MCF 10A (cell line): ENCODE data around the gene FASTK. TPM values are rescaled to one million over a fixed set of nuclear protein-coding genes. Genes with fewer than 3 reads are reported as not detected.

Experiments
- BruUV-seq: library from RNA; stranded (reverse); fragments of 400-500 nt; replicated peaks from 2 replicates; lab custom pipeline; 2021; lab: Mats Ljungman, UMichigan
- CTCF ChIA-PET: fragments of 300-600 bp; sonication (Branson Sonifier 250); formaldehyde crosslinking; extraction: SDS; loops from one replicate; lab custom pipeline; 2021; ENCODE audit warnings: antibody characterized with exemption, inconsistent platforms; lab: Yijun Ruan, JAX
- POLR2A ChIA-PET: fragments of 300-600, 350-650 bp; sonication (Branson Sonifier 250); formaldehyde crosslinking; extraction: SDS; loops from one replicate; lab custom pipeline; 2020; ENCODE audit warnings: antibody characterized with exemption, inconsistent platforms; lab: Yijun Ruan, JAX
- DNase-seq: peaks from one replicate; pipeline ENCODE4 v3.0.0-alpha.2; 2018; ENCODE audit not compliant: unreplicated experiment
- H3K27ac Mint-ChIP-seq: one replicate; pipeline ENCODE4 v1.8.0; 2022; ENCODE audit warnings: mild to moderate bottlenecking, low read depth, mixed read lengths; ENCODE audit not compliant: unreplicated experiment
- H3K27me3 Mint-ChIP-seq: one replicate; pipeline ENCODE4 v1.8.0; 2022; ENCODE audit warnings: mixed read lengths; ENCODE audit not compliant: insufficient read depth, unreplicated experiment
- H3K36me3 Mint-ChIP-seq: one replicate; pipeline ENCODE4 v1.8.0; 2022; ENCODE audit warnings: mild to moderate bottlenecking, moderate library complexity, mixed read lengths; ENCODE audit not compliant: insufficient read depth, unreplicated experiment
- H3K4me1 Mint-ChIP-seq: one replicate; pipeline ENCODE4 v1.8.0; 2022; ENCODE audit warnings: mixed read lengths; ENCODE audit not compliant: insufficient read depth, unreplicated experiment
- H3K4me3 Mint-ChIP-seq: one replicate; pipeline ENCODE4 v1.8.0; 2022; ENCODE audit warnings: mild to moderate bottlenecking, moderate library complexity, mixed read lengths; ENCODE audit not compliant: unreplicated experiment
- H3K9me3 Mint-ChIP-seq: one replicate; pipeline ENCODE4 v1.8.0; 2022; ENCODE audit warnings: mixed read lengths; ENCODE audit not compliant: unreplicated experiment
- CTCF ChIP-seq: fragments of 200-600 bp; IDR thresholded peaks from one replicate; pipeline ENCODE4 v1.8.0; 2022; ENCODE audit warnings: antibody characterized with exemption, mild to moderate bottlenecking; ENCODE audit not compliant: unreplicated experiment
- intact Hi-C: fragments of 100-400 bp; cut with micrococcal nuclease; formaldehyde crosslinking; loops from 2 replicates; pipeline ENCODE4 v1.14.1; 2022
- total RNA-seq: library from RNA; stranded (reverse); gene quantifications from 2 replicates; pipeline ENCODE4 v1.2.3, GENCODE V29; 2022

FASTK gene
- total RNA-seq, 1 experiment from 2014 or later = 79.3 TPM

DNA sequence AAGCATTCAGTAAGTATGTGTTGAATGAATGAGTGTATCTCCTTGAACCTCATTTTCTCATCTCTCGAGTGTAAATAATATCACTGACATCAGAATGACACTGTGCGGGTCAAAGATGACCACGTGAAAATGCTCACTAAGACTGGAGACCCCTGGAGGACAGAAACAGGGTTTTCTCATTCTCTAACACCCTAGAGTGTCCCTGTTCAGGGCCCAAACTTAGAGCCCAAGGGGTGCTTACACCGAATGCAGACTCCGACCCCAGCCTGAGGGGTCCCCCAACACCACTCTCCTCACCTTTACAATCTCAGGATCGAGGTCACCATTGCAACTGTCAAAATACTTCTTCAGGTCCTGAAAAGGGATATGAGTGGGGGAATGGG, 24.3 kb downstream of the FASTK start:
- Mint-ChIP-seq H3K4me3 (peak overlapping the region; percentile 97), H3K36me3 (peaks cover 3% of the 10 kb centered on the region), H3K27ac (no peak overlapping the region), H3K4me1 (peaks cover 26% of the 10 kb centered on the region), H3K9me3 (no peaks in the 10 kb centered on the region), H3K27me3 (no peaks in the 10 kb centered on the region)
- intact Hi-C loops = no loop called here
- no peak for DNase-seq
- ChIA-PET CTCF (interaction anchor here (0.6 to 3.3 kb wide), 4 partner anchors 13 to 56 kb away, joined by 3 to 21 read pairs (median 4); partner anchors contain the start of gene ABCB8), POLR2A (interaction anchor here (0.8 to 8.4 kb wide), 3 partner anchors 9 to 29 kb away, joined by 3 to 151 read pairs (median 6); partner anchors contain the start of genes ABCB8, AGAP3, FASTK and TMUB1)
- TF ChIP-seq CTCF = no peak
- no TSS peak for BruUV-seq

GRCh38 chr7:151053751-151054150, 26.9 kb downstream of the FASTK start:
- ChIA-PET CTCF (no interaction called here), POLR2A (no interaction called here)

DNA sequence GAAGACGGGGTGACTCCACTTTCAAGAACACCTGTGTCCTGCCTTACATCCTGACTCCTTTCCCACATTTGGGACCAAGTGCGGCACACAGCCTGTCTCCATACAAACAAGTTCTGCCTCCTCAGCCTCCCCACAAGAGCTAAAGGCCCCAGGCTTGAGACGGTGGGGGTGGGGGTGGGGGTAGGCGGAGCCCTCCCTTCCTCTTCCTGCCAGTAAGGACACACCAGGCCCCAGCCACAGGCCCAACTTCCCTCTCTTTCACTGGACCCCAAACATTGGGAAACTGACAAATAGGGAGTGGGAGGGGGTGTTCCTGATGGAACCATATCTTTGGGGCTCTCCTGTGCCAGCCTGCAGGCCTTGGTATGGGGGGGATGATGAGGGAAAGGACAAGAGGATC, 27.5 kb downstream of the FASTK start:
- intact Hi-C loops = no loop called here
- ChIA-PET POLR2A (interaction anchor here (0.6 kb wide), 1 partner anchor 192 kb away, joined by 3 read pairs; no protein-coding TSS in a partner anchor), CTCF (interaction anchor here (0.6 kb wide), 1 partner anchor 122 kb away, joined by 3 read pairs; no protein-coding TSS in a partner anchor)
- no peak for TF ChIP-seq CTCF
- no peaks in the 10 kb centered on the region for H3K36me3 Mint-ChIP-seq
- DNase-seq = no peak
- no peak overlapping the region for H3K27ac Mint-ChIP-seq
- no peak overlapping the region for H3K4me3 Mint-ChIP-seq
- no peaks in the 10 kb centered on the region for H3K9me3 Mint-ChIP-seq
- no TSS peak for BruUV-seq
- H3K4me1 Mint-ChIP-seq = peaks cover 10% of the 10 kb centered on the region
- no peaks in the 10 kb centered on the region for H3K27me3 Mint-ChIP-seq

More at GRCh38 chr7:151053751-151054150, 26.9 kb downstream of the FASTK start:
- Mint-ChIP-seq H3K4me1 (peaks cover 15% of the 10 kb centered on the region), H3K4me3 (no peak overlapping the region), H3K9me3 (no peaks in the 10 kb centered on the region), H3K27me3 (no peaks in the 10 kb centered on the region), H3K27ac (no peak overlapping the region), H3K36me3 (no peaks in the 10 kb centered on the region)
- intact Hi-C loops = no loop called here
- no peak for DNase-seq
- no TSS peak for BruUV-seq
- TF ChIP-seq CTCF = no peak

DNA sequence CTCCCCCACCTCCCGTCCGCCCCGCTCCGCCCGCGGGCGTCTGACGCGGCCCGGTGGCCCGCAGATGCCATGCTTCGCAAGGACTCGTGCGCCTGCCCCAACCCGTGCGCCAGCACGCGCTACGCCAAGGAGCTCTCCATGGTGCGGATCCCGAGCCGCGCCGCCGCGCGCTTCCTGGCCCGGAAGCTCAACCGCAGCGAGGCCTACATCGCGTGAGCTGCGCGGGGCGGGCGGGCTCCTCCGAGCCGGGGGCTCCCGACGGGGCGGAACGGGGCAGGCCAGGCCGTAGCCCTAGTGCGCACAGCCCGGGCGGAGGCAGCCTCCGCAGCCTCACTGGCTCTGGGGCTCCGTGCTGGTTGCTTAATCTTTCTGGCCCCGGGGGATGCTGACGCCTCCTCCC, 29.5 kb downstream of the FASTK start:
- CTCF ChIA-PET = interaction anchor here (0.5 to 1.2 kb wide), 3 partner anchors 18 to 251 kb away, joined by 4 to 6 read pairs (median 5); partner anchors contain the start of gene CHPF2
- Mint-ChIP-seq H3K4me3 (no peak overlapping the region), H3K4me1 (peaks cover 10% of the 10 kb centered on the region), H3K9me3 (no peaks in the 10 kb centered on the region), H3K36me3 (no peaks in the 10 kb centered on the region), H3K27me3 (no peaks in the 10 kb centered on the region), H3K27ac (no peak overlapping the region)
- POLR2A ChIA-PET = no interaction called here
- BruUV-seq = no TSS peak
- TF ChIP-seq CTCF = no peak
- intact Hi-C loops = no loop called here
- peak; percentile 31 for DNase-seq
